Stimulated activated CD8-positive, alpha-beta memory T cell treated with anti-CD3 and anti-CD28 coated beads, Interleukin-7, amount 100 ng/mL, for 1 hour (primary cell): ENCODE data around the gene ACAP3.

ENCODE experiments used
- DNase-seq, 2 donors: peaks; one replicate each; pipeline ENCODE4 v3.0.0-alpha.2; 2020; ENCODE audit warnings: low read depth in 2 of 2

ACAP3 gene

DNA sequence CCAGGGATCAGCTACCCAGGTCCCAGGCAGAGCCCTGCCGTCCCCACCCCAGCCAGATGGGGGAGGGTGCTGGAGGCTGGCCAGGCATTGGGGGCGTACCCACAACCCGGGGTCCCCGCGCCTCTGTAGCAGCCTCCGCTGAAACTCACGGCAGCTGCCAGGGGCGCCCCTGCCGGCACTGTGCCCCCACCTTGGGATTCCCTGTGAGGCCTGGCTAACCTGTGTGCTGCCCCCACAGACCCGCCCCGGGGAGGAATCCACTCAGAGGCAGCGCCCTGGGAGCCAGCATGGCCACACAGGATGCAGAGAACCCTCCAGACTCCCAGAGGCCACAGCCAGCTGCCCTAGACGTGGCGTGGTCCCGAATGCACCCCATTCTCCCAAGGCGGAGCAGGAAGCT lies 37.7 kb upstream of the ACAP3 start:
- no peak for DNase-seq

GRCh38 chr1:1344655-1345361 lies 37.1 kb upstream of the ACAP3 start:
- DNase-seq = no peak

DNA sequence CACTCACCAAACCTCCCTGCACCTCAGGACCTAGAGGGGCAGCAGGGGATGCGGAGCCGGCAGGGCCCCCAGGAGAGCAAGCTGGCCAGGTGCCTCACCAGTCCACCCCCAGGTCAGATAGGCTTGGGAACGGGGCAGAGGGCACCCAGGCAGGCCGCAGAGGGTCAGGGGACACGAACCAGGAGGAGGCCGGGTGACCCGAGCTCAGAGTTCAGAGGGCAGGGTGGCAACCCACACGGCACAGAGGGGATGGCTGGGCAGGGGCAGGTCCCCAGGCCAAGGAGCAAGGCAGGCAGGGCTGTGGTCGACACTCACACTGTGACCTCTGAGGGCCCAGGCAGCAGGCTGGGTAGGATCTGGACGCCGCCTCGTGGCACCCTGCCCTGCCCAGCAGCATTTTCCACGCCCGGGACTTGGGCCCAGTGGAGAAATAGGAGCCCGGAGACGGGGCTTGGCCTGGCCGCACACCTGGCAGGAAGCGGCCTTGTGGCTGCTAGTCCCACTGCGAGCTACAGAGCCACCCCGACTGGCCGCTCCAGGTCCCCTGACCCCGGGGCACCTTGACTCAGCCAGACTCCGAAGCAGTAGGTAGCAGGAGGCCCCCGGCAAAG lies 36.2 kb upstream of the ACAP3 start:
- DNase-seq = no peak

GRCh38 chr1:1342584-1343115 lies 34.9 kb upstream of the ACAP3 start:
- no peak for DNase-seq

- DNase-seq = no peak
These were observed 34.4 kb upstream of the ACAP3 start for GRCh38 chr1:1342061-1342562.

- no peak for DNase-seq
These were observed 33.9 kb upstream of the ACAP3 start for GRCh38 chr1:1341549-1342021.

GRCh38 chr1:1340791-1341548 lies 33.2 kb upstream of the ACAP3 start:
- no peak for DNase-seq

DNA sequence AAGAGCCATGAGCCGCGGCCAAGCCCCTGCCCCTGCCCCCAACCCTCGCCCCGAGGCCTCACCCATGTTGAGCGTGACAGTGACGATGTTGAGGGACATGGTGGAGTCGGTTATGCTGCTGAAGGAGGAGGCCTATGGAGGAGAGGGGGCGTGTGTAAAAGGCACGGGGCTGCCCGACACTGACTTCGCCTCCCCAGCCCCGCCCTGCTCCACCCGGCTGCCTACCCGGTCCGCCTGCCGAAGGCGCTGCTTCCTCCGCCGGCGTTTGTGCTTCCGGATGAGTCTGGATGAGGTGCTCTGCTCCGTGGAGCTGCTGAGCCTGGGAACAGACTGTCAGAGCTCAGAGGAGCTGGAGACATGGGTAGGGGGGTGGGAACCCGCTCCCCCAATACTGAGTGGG lies 32.5 kb upstream of the ACAP3 start:
- no peak for DNase-seq

DNA sequence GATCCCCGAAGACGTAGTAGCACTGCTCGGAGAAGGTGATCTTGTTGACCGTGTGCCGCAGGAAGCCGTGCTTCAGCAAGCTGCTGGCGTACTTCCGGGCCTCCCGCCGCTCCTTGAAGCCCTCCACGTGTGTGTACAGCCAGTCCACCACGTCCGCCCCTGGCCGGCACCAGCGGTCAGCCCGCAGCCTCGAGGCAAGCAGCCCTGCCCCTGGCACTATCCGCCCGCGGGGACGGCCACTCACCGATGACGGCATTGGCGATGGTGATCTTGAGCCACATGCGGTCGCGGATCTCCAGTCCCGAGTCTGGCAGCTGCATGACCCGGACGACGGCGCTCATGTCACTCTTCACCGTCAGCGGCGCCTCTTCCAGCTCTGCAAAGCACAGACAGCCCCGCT lies 30.5 kb upstream of the ACAP3 start:
- DNase-seq = no peak

GRCh38 chr1:1337793-1338147 lies 30.0 kb upstream of the ACAP3 start:
- DNase-seq = no peak

DNA sequence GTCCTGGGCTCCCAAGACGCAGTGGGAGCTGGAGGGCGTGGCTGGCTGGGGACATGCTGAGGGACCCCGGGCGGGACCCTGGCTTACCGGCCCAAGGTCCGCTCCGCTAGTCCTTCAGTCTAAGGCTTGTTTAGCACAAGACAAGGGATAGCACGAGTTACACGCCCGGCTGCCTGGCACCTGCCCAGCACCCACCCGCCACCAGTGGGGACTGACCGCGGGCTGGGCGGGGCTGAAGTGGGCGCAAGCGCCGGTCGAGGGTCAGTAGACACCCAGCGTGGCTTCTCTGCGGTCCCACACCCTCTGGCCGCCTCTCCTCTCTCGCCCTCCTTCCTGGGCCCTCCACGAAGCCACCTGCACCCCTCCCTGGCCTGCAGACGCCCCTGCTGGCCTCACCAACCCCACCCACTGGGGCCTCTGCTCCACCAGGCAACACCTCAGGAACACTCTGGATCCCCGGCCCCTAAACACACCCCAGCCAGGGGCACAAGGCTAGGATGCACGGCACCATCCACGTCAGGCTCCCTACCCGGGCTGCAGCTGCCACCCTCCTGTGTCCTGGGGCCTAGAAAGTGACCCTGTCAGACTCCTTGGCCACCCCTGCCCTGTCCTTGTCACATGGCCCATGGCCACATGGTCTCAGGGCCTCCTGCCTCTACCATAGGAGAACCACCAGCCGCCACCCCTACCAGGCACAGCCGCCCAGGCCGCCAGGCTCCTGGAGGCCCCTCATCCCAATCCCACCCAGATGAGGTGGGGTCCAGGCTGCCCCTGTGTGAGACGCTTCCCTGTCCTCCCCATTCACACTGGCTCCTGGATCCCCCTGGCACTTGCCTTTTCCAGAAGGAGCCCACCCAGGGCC lies 29.4 kb upstream of the ACAP3 start:
- DNase-seq = no peak

DNA sequence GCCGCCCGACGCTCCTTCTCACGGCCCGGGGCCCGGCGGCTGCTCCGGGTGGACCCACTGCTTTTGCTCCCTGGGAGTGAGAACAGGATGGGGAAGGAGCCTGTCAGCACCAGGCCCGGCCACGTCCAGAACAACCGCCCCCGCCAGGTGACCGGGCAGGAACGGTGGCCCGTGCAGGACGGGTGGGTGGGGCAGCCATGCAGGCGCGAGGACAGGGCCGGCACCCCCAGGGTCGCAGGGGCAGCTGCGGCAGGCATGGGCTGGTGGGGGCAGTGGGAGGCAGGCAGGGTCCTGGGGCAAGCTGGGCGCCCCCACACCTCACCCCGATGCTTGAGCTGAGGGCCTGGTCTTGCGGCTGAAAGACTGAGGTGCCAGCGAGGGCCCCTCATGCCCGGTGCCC lies 28.7 kb upstream of the ACAP3 start:
- DNase-seq = no peak

DNA sequence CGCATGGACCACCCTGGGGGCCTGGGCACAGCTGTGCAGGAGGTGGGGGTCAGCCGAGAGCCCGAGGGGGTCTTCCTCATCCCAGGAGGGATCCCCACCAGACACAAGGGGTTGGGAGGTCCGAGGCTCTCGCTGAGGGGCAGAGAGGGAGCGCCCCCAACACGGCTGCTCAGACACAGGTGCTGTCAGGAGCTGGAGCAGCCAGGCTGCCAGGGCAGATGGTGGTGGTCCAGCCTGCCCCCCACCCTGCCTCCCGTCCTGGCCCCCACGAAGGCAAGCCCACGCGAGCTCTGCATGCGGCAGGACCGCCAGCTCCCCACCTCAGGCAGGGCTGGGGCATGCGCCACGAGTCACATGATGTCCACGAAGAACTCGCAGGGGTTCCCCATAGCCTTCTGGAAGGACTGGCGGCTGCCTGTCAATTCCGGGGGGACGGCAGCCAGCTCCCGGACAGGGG lies 28.1 kb upstream of the ACAP3 start:
- no peak for DNase-seq

DNA sequence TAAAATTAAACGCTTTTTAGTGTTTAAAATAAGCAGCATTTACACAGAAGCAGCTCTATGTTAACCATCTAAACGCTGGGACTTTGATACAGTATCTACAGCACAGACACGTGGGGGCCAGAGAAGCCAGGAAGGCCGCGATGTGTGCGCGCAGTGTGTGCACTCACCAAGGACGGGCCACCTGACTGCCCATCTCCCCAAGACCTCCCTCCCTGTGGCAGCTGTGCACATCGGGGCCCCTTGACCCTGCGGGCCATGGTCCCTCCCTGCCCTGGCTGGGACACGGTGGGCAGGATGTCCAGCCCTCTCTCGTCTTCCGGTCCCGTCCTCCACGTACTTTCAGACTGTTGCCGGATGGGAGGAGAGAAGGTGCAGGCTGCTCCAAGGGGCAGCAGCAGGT lies 27.6 kb upstream of the ACAP3 start:
- no peak for DNase-seq

GRCh38 chr1:1334835-1335234 lies 27.1 kb upstream of the ACAP3 start:
- no peak for DNase-seq

- no peak for DNase-seq
These were observed 26.0 kb upstream of the ACAP3 start for GRCh38 chr1:1333551-1334241.

DNA sequence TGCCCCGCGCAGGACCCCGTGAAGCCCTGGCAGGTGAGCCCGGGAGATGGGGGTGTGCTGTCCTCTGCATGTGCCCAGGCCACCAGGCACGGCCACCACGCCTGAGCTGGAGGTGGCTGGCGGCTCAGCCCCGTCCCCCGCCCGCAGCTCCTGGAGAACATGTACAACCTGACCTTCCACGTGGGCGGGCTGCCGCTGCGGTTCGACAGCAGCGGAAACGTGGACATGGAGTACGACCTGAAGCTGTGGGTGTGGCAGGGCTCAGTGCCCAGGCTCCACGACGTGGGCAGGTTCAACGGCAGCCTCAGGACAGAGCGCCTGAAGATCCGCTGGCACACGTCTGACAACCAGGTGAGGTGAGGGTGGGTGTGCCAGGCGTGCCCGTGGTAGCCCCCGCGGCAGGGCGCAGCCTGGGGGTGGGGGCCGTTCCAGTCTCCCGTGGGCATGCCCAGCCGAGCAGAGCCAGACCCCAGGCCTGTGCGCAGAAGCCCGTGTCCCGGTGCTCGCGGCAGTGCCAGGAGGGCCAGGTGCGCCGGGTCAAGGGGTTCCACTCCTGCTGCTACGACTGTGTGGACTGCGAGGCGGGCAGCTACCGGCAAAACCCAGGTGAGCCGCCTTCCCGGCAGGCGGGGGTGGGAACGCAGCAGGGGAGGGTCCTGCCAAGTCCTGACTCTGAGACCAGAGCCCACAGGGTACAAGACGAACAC lies 25.2 kb upstream of the ACAP3 start:
- DNase-seq = no peak

DNA sequence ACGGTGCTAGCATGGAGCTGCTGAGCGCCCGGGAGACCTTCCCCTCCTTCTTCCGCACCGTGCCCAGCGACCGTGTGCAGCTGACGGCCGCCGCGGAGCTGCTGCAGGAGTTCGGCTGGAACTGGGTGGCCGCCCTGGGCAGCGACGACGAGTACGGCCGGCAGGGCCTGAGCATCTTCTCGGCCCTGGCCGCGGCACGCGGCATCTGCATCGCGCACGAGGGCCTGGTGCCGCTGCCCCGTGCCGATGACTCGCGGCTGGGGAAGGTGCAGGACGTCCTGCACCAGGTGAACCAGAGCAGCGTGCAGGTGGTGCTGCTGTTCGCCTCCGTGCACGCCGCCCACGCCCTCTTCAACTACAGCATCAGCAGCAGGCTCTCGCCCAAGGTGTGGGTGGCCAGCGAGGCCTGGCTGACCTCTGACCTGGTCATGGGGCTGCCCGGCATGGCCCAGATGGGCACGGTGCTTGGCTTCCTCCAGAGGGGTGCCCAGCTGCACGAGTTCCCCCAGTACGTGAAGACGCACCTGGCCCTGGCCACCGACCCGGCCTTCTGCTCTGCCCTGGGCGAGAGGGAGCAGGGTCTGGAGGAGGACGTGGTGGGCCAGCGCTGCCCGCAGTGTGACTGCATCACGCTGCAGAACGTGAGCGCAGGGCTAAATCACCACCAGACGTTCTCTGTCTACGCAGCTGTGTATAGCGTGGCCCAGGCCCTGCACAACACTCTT lies 24.5 kb upstream of the ACAP3 start:
- no peak for DNase-seq
